ENCODE data around the gene MYB. TPM values are rescaled to one million over a fixed set of nuclear protein-coding genes. Genes with fewer than 3 reads are reported as not detected.

The MYB gene
- total RNA-seq, 1 experiment from 2014 or later = 8.3 TPM

DNA sequence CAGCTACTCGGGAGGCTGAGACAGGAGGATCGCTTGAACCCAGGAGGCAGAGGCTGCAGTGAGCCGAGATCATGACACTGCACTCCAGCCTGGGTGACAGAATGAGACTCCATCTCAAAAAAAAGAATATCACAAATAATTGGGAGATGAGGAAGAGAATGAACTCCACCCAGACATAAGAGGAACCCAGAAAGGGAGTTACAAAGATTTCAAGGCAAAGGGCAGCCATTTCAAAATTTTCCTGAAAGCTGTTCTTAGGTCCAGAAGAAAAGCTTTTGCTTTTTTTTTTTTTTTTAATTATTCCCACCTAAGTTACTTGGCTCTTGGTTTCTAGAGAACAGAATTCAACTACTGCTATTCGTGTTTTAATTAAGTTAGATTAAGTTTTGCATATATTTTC, 23.8 kb downstream of the MYB start:
- Histone ChIP-seq H3K4me3 (ENCODE audit: low read depth, low read length, poor library complexity, severe bottlenecking) (no peak overlapping the region), H3K4me1 (ENCODE audit: insufficient read depth, low read length, poor library complexity, severe bottlenecking) (peaks cover 2% of the 10 kb centered on the region), H3K9me3 (ENCODE audit: low read depth, low read length, poor library complexity, severe bottlenecking) (no peaks in the 10 kb centered on the region), H3K27ac (ENCODE audit: low read depth, low read length, poor library complexity, severe bottlenecking) (no peak overlapping the region), H3K36me3 (ENCODE audit: insufficient read depth, low read length, poor library complexity, severe bottlenecking) (no peaks in the 10 kb centered on the region), H3K27me3 (replicated peaks; ENCODE audit: insufficient read depth, low read depth, low read length, poor library complexity) (no peaks in the 10 kb centered on the region)
- intact Hi-C loops (cut with micrococcal nuclease; ENCODE audit: unreplicated experiment) = no loop called here
- CTCF ChIA-PET = no interaction called here
- POLR2A ChIA-PET (ENCODE audit: low non-redundant PET) = no interaction called here
- TF ChIP-seq EZH2 (IDR thresholded peaks at IDR 0.05; ENCODE audit: borderline replicate concordance, low read depth, low read length, poor library complexity, severe bottlenecking) = no peak
- TF ChIP-seq, protein P1, sequence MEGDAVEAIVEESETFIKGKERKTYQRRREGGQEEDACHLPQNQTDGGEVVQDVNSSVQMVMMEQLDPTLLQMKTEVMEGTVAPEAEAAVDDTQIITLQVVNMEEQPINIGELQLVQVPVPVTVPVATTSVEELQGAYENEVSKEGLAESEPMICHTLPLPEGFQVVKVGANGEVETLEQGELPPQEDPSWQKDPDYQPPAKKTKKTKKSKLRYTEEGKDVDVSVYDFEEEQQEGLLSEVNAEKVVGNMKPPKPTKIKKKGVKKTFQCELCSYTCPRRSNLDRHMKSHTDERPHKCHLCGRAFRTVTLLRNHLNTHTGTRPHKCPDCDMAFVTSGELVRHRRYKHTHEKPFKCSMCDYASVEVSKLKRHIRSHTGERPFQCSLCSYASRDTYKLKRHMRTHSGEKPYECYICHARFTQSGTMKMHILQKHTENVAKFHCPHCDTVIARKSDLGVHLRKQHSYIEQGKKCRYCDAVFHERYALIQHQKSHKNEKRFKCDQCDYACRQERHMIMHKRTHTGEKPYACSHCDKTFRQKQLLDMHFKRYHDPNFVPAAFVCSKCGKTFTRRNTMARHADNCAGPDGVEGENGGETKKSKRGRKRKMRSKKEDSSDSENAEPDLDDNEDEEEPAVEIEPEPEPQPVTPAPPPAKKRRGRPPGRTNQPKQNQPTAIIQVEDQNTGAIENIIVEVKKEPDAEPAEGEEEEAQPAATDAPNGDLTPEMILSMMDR (conservative IDR thresholded peaks at IDR 0.05; ENCODE audit: low read depth, low read length) = no peak
- BruUV-seq (replicated peaks) = no TSS peak
- no peak for DNase-seq (ENCODE audit: low spot score)

DNA sequence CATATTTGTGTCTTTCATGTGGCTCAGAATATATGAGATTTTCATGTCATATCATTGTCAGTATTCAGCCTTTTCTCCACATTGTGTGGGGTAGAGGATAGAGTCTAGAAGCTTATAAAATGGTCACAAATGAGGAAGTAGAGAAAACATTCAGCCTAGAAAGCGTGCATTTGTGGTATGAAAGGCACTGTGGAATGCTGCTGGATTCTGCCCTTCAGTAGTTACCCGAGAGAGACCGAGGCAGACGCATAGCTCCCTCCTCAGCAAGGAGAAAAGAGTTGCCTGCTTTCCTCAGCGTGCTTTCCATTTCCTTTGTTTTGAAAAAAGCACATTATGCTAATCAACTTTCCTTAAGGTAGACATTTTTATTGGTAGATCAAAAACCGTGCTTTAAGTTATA, 28.7 kb downstream of the MYB start:
- intact Hi-C loops (cut with micrococcal nuclease; ENCODE audit: unreplicated experiment) = no loop called here
- BruUV-seq (replicated peaks) = no TSS peak
- no peaks in the 10 kb centered on the region for H3K36me3 ChIP-seq (ENCODE audit: insufficient read depth, low read length, poor library complexity, severe bottlenecking)
- no peaks in the 10 kb centered on the region for H3K9me3 ChIP-seq (ENCODE audit: low read depth, low read length, poor library complexity, severe bottlenecking)
- ChIA-PET POLR2A (ENCODE audit: low non-redundant PET) (no interaction called here), CTCF (no interaction called here)
- TF ChIP-seq, protein P1 (conservative IDR thresholded peaks at IDR 0.05; ENCODE audit: low read depth, low read length) = no peak
- TF ChIP-seq EZH2 (IDR thresholded peaks at IDR 0.05; ENCODE audit: borderline replicate concordance, low read depth, low read length, poor library complexity, severe bottlenecking) = no peak
- no peak for DNase-seq (ENCODE audit: low spot score)
- no peaks in the 10 kb centered on the region for H3K27me3 ChIP-seq (replicated peaks; ENCODE audit: insufficient read depth, low read depth, low read length, poor library complexity)
- H3K4me3 ChIP-seq (ENCODE audit: low read depth, low read length, poor library complexity, severe bottlenecking) = no peak overlapping the region
- H3K4me1 ChIP-seq (ENCODE audit: insufficient read depth, low read length, poor library complexity, severe bottlenecking) = peaks cover 5% of the 10 kb centered on the region
- H3K27ac ChIP-seq (ENCODE audit: low read depth, low read length, poor library complexity, severe bottlenecking) = no peak overlapping the region

DNA sequence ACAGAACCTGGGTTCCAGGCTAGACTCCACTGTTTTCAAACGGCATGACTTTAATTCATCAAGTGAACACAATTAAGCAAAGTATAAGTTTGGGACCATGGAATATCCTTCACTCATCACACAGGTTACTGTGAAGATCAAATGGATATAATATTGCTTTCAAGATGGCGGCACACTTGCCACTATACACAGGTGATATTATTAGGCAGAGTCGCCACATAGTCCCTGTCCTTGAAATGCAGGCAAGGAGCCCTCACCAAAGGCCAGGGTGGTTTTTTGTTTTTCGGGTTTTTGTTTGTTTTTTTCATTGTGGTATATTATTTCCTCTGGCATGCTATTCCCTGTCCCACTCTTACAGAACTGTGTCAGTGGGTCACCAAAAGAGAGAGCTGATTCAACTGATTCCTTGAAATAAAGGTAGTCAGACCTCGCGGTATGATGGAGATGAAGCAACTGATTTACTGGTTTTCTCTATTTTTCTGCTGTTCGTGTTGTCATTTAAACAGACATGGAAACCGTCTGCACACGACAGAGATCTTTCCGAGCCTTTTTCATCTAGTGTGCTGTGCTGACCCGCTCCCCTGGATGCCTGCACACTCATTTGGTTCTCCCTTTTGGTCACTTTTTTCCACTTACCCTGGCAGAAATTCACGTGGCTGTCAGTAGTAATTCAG, 29.7 kb downstream of the MYB start:
- Histone ChIP-seq H3K4me1 (ENCODE audit: insufficient read depth, low read length, poor library complexity, severe bottlenecking) (peaks cover 5% of the 10 kb centered on the region), H3K27me3 (replicated peaks; ENCODE audit: insufficient read depth, low read depth, low read length, poor library complexity) (no peaks in the 10 kb centered on the region), H3K27ac (ENCODE audit: low read depth, low read length, poor library complexity, severe bottlenecking) (no peak overlapping the region), H3K9me3 (ENCODE audit: low read depth, low read length, poor library complexity, severe bottlenecking) (no peaks in the 10 kb centered on the region), H3K4me3 (ENCODE audit: low read depth, low read length, poor library complexity, severe bottlenecking) (no peak overlapping the region), H3K36me3 (ENCODE audit: insufficient read depth, low read length, poor library complexity, severe bottlenecking) (no peaks in the 10 kb centered on the region)
- CTCF ChIA-PET = no interaction called here
- intact Hi-C loops (cut with micrococcal nuclease; ENCODE audit: unreplicated experiment) = no loop called here
- POLR2A ChIA-PET (ENCODE audit: low non-redundant PET) = interaction anchor here (0.7 kb wide), 1 partner anchor 138 kb away, joined by 3 read pairs; no protein-coding TSS in a partner anchor
- no TSS peak for BruUV-seq (replicated peaks)
- no peak for DNase-seq (ENCODE audit: low spot score)
- no peak for TF ChIP-seq EZH2 (IDR thresholded peaks at IDR 0.05; ENCODE audit: borderline replicate concordance, low read depth, low read length, poor library complexity, severe bottlenecking)
- TF ChIP-seq, protein P1 (conservative IDR thresholded peaks at IDR 0.05; ENCODE audit: low read depth, low read length) = no peak
